Measurements from ENCODE around the gene MOSPD3.

MOSPD3 gene

GRCh38 chr7:100575746-100576383, 36.5 kb upstream of the MOSPD3 start:
- DNase-seq: no peak

DNA sequence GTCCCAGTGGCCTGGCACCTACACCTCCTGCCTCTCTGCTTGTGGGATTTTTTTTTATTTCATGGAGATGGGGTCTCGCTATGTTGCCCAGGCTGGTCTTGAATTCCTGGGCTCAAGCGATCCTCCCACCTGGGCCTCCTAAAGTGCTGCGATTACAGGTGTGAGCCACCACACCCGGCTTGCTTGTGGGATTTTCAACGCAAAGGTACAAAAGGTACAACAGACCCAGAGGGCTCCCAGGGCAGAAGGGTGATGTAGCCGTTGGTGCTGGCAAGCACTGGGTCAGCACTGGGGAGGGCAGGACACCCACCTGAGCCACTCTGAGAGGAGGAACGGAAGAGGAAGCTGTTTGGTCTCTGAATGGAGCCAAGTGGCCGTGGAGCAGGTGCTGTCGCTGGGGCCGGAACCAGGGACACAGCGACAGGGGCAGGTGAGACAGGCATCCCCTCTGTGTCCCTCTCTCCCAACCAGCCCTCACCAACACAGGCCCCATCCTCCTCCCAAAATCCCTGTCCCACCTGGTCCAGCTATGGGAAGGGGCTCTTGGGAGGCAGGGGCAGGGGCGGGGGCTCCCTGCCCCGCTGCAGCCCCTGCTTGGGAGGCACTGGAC, 35.9 kb upstream of the MOSPD3 start:
- no peak for DNase-seq

GRCh38 chr7:100577103-100577502, 35.2 kb upstream of the MOSPD3 start:
- DNase-seq: no peak

GRCh38 chr7:100577507-100577906, 34.8 kb upstream of the MOSPD3 start:
- no peak for DNase-seq

DNA sequence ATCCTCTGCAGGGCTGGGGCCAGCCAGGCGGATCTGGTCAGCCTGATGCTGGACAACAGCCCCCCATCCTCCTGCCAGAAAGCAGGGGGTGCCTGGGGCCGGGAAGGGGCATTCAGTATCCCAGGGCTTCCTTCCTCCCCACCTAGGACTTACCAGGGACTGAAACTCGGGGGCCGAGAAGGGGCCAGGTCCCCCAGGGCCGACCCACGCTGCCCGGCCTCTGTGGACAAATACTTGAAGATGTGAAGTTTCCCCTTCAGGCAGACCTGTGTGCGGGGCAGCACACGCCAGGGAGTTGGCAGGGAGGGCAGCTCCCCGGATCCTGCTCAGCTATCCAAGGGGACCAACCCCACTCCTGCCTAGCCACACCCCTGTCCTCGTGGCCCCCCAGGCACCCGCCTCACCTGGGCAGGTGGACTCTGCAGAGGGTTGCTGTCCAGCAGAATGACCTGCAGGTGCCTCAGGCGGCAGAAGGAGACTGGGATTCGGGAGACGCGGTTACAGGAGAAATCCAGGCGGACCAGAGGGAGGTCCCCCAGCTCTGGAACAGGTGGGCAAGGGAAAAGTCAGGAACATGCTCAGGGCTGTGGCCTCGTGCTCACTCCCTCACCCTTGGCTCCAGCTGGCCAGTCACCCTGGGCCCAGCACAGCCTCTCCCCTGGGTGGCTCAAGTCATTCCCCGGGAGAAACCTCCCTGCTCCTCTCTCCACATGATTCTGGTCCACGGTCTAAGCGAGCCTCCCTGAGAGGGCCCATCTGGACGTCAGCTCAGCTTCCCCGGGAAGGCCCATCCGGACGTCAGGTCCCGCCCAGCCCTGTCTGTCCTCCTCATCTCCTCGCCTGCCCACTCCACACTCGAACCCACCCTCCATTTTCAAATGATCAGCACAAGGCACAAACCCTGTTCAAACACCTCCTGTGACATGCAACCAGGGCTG, 33.8 kb upstream of the MOSPD3 start:
- no peak for DNase-seq

- DNase-seq: no peak
Observed at GRCh38 chr7:100580466-100581283, 31.7 kb upstream of the MOSPD3 start.

- no peak for DNase-seq
Observed at GRCh38 chr7:100582041-100582579, 30.2 kb upstream of the MOSPD3 start.

- no peak for DNase-seq
Observed at GRCh38 chr7:100582650-100583049, 29.7 kb upstream of the MOSPD3 start.

GRCh38 chr7:100583132-100584053, 28.9 kb upstream of the MOSPD3 start:
- DNase-seq: no peak

GRCh38 chr7:100584054-100584682, 28.2 kb upstream of the MOSPD3 start:
- no peak for DNase-seq

GRCh38 chr7:100584683-100585510, 27.4 kb upstream of the MOSPD3 start:
- peak; percentile 63 for DNase-seq

GRCh38 chr7:100585511-100586265, 26.7 kb upstream of the MOSPD3 start, which contains the start of gene LRCH4:
Gene LRCH4, minus strand, starts transcription at chr7:100586129. Its CDS starts 29 bp downstream, at chr7:100586100.
- peak; percentile 78 for DNase-seq

DNA sequence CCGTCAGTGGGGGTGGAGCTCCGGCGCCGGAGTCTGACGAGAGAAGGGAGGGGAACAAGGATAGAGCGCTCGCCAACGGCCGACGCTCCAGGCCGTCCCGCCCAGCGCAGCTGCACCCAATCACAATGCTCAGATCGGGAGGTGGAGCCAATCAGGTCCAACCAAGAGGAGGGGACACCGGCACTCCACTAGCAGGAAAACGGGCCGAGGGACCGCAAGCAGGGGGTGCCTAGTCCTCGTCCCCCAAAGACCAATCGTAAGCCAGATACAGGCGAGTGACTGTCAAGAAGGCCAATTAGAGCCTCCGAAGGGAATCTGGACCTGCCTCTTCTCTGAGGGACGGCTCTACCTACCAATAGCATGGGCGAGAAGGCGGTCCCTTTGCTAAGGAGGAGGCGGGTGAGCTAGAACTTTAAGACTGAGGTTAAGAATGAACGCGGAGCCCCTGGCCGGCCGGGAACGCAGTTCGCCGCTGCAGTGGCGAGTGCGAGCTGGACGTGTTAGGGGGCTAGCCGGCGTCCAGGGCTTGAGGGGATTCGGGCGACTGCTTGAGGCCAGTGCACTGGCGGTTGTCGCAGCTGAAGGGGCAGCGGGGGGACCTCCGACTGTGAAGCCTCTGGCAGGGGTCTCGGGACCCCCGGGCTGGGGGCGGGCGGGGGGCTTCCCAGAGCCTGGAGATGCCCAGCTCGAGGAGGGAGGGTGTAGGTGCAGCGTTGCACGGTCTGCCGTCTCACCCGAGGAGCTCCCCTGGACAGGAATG, 25.9 kb upstream of the MOSPD3 start, which contains the start of gene FBXO24:
Gene FBXO24, plus strand, starts transcription at position 63 of the 760 bp plus-strand sequence. Its CDS starts 298 bp downstream, at position 361.
- DNase-seq: peak; percentile 100

- no peak for DNase-seq
Observed at GRCh38 chr7:100588438-100588837, 23.9 kb upstream of the MOSPD3 start.

- no peak for DNase-seq
Observed at GRCh38 chr7:100589341-100589947, 22.9 kb upstream of the MOSPD3 start.

GRCh38 chr7:100590077-100590737, 22.1 kb upstream of the MOSPD3 start:
- DNase-seq: no peak

DNA sequence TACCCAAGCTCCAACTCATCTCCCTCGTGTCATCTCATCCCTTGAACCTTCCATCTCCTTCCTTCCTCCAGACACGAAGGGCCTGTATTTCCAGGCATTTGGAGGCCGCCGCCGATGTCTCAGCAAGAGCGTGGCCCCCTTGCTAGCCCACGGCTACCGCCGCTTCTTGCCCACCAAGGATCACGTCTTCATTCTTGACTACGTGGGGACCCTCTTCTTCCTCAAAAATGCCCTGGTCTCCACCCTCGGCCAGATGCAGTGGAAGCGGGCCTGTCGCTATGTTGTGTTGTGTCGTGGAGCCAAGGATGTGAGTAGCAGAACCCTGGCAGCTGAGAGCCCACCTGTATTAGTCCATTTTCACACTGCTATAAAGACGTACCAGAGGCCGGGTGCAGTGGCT, 20.7 kb upstream of the MOSPD3 start:
- no peak for DNase-seq

Measured in NCI-H2029 (cell line).